GM12873 (cell line): ENCODE measurements around the gene CRYAA.

ENCODE experiments used
- CTCF ChIP-seq: IDR thresholded peaks from 2 replicates; pipeline ENCODE4 v1.5.1; 2012; ENCODE audit warnings: low read depth, mild to moderate bottlenecking, moderate library complexity, low read length, control low read depth; ENCODE audit not compliant: insufficient read depth; ENCODE audit errors: missing control alignments

CRYAA gene

GRCh38 chr21:43207868-43208267, 39.1 kb downstream of the CRYAA start:
- TF ChIP-seq CTCF, result no peak

GRCh38 chr21:43208561-43209332, 39.9 kb downstream of the CRYAA start:
- no peak for TF ChIP-seq CTCF

GRCh38 chr21:43209575-43210453, 41.0 kb downstream of the CRYAA start:
- TF ChIP-seq CTCF, result no peak

- TF ChIP-seq CTCF, result no peak
Measured at GRCh38 chr21:43210454-43211071, 41.8 kb downstream of the CRYAA start.

- peak; percentile 3 for TF ChIP-seq CTCF
Measured at GRCh38 chr21:43211072-43211759, 42.4 kb downstream of the CRYAA start.

GRCh38 chr21:43211760-43212115, 42.9 kb downstream of the CRYAA start:
- no peak for TF ChIP-seq CTCF
